Measurements from ENCODE around the gene DENND5A.
"Not testable (repeated sequence)": the region's sequence is repeated elsewhere in the genome, so short reads cannot be mapped to it uniquely, and the experiment has no call there.

DENND5A gene

GRCh38 chr11:9264316-9265210 lies 587 bp downstream of the DENND5A start:
- DNase-seq (ENCODE audit: low read depth in 2 of 2), result peak; percentile 14 to 24

- DNase-seq (ENCODE audit: low read depth in 2 of 2), result peak; percentile 17 to 38
Measured at GRCh38 chr11:9263840-9264315, 1.3 kb downstream of the DENND5A start.

- not testable (repeated sequence) for DNase-seq (ENCODE audit: low read depth in 2 of 2)
Measured at GRCh38 chr11:9260838-9261146, 4.4 kb downstream of the DENND5A start.

GRCh38 chr11:9259981-9260837 lies 4.9 kb downstream of the DENND5A start:
- DNase-seq (ENCODE audit: low read depth in 2 of 2), result no peak

- not testable (repeated sequence) for DNase-seq (ENCODE audit: low read depth in 2 of 2)
Measured at GRCh38 chr11:9258279-9258678, 6.9 kb downstream of the DENND5A start.

- no peak for DNase-seq (ENCODE audit: low read depth in 2 of 2)
Measured at GRCh38 chr11:9254416-9254815, 10.7 kb downstream of the DENND5A start.

- no peak for DNase-seq (ENCODE audit: low read depth in 2 of 2)
Measured at GRCh38 chr11:9253086-9253485, 12.1 kb downstream of the DENND5A start.

- DNase-seq (ENCODE audit: low read depth in 2 of 2), result peak in 1 of 2 donors; percentile 3
Measured at GRCh38 chr11:9251311-9251710, 13.8 kb downstream of the DENND5A start.

- DNase-seq (ENCODE audit: low read depth in 2 of 2), result peak in 1 of 2 donors; percentile 34
Measured at GRCh38 chr11:9250139-9250582, 15.0 kb downstream of the DENND5A start.

GRCh38 chr11:9249252-9249651 lies 15.9 kb downstream of the DENND5A start:
- DNase-seq (ENCODE audit: low read depth in 2 of 2), result no peak

- no peak for DNase-seq (ENCODE audit: low read depth in 2 of 2)
Measured at GRCh38 chr11:9247863-9248262, 17.3 kb downstream of the DENND5A start.

- not testable (repeated sequence) for DNase-seq (ENCODE audit: low read depth in 2 of 2)
Measured at GRCh38 chr11:9236242-9236641, 28.9 kb downstream of the DENND5A start.

GRCh38 chr11:9232482-9232881 lies 32.7 kb downstream of the DENND5A start:
- no peak for DNase-seq (ENCODE audit: low read depth in 2 of 2)

GRCh38 chr11:9231848-9232177 lies 33.3 kb downstream of the DENND5A start:
- DNase-seq (ENCODE audit: low read depth in 2 of 2), result no peak

GRCh38 chr11:9230296-9230695 lies 34.9 kb downstream of the DENND5A start:
- no peak for DNase-seq (ENCODE audit: low read depth in 2 of 2)

- no peak for DNase-seq (ENCODE audit: low read depth in 2 of 2)
Measured at GRCh38 chr11:9228091-9228490, 37.1 kb downstream of the DENND5A start.

- DNase-seq (ENCODE audit: low read depth in 2 of 2), result no peak
Measured at GRCh38 chr11:9225748-9226298, 39.3 kb downstream of the DENND5A start.

GRCh38 chr11:9222654-9223053 lies 42.5 kb downstream of the DENND5A start:
- no peak for DNase-seq (ENCODE audit: low read depth in 2 of 2)

- DNase-seq (ENCODE audit: low read depth in 2 of 2), result not testable (repeated sequence)
Measured at GRCh38 chr11:9220853-9221252, 44.3 kb downstream of the DENND5A start.

- no peak for DNase-seq (ENCODE audit: low read depth in 2 of 2)
Measured at GRCh38 chr11:9219572-9219971, 45.6 kb downstream of the DENND5A start.

GRCh38 chr11:9219115-9219514 lies 46.0 kb downstream of the DENND5A start:
- DNase-seq (ENCODE audit: low read depth in 2 of 2), result no peak

GRCh38 chr11:9214765-9215164 lies 50.4 kb downstream of the DENND5A start:
- DNase-seq (ENCODE audit: low read depth in 2 of 2), result no peak
